Endodermal cell (in vitro differentiated cells): ENCODE results near the gene ANKRD23. TPM values are rescaled to one million over a fixed set of nuclear protein-coding genes. Genes with fewer than 3 reads are reported as not detected.

Experiments
- DNase-seq: peaks from one replicate; pipeline ENCODE4 v3.0.0-alpha.2; 2017
- H3K27ac ChIP-seq: 2 replicates; pipeline ENCODE4 v1.5.1; 2013; ENCODE audit warnings: mild to moderate bottlenecking, low read depth, low read length, moderate library complexity
- H3K27me3 ChIP-seq: 2 replicates; pipeline ENCODE4 v1.6.1; 2013; ENCODE audit warnings: mild to moderate bottlenecking, low read length, moderate library complexity; ENCODE audit not compliant: insufficient read depth, control insufficient read depth, poor library complexity, severe bottlenecking
- H3K36me3 ChIP-seq: 2 replicates; pipeline ENCODE4 v1.7.0; 2013; ENCODE audit warnings: mild to moderate bottlenecking, low read length, moderate library complexity; ENCODE audit not compliant: control insufficient read depth, insufficient read depth
- H3K4me1 ChIP-seq: one replicate; pipeline ENCODE4 v1.7.0; 2013; ENCODE audit warnings: low read length; ENCODE audit not compliant: control insufficient read depth, insufficient read depth
- H3K4me3 ChIP-seq: 2 replicates; pipeline ENCODE4 v1.5.1; 2013; ENCODE audit warnings: mild to moderate bottlenecking, low read length, moderate library complexity
- H3K9ac ChIP-seq: 2 replicates; pipeline ENCODE4 v1.6.1; 2013; ENCODE audit warnings: mild to moderate bottlenecking, low read length, moderate library complexity; ENCODE audit not compliant: poor library complexity, severe bottlenecking; ENCODE audit errors: extremely low read depth
- H3K9me3 ChIP-seq: 2 replicates; pipeline ENCODE4 v1.6.1; 2013; ENCODE audit warnings: mild to moderate bottlenecking, low read length, moderate library complexity; ENCODE audit not compliant: control insufficient read depth
- H3K27ac Mint-ChIP-seq: 2 replicates; pipeline ENCODE4 v1.8.0; 2020; ENCODE audit warnings: mixed read lengths
- H3K27me3 Mint-ChIP-seq: 2 replicates; pipeline ENCODE4 v1.8.0; 2021; ENCODE audit warnings: mild to moderate bottlenecking, mixed read lengths; ENCODE audit not compliant: insufficient read depth
- H3K36me3 Mint-ChIP-seq: 2 replicates; pipeline ENCODE4 v1.8.0; 2020; ENCODE audit warnings: low read depth, mixed read lengths
- H3K4me1 Mint-ChIP-seq: 2 replicates; pipeline ENCODE4 v1.8.0; 2020; ENCODE audit warnings: mixed read lengths
- H3K4me3 Mint-ChIP-seq: 2 replicates; pipeline ENCODE4 v1.8.0; 2020; ENCODE audit warnings: mild to moderate bottlenecking, moderate library complexity, mixed read lengths
- H3K9me3 Mint-ChIP-seq: 2 replicates; pipeline ENCODE4 v1.8.0; 2020; ENCODE audit warnings: mild to moderate bottlenecking, mixed read lengths
- CTCF ChIP-seq: fragments of 200-600 bp; sonication (generic); conservative IDR thresholded peaks from 2 replicates; pipeline ENCODE4 v1.5.0; 2021; ENCODE audit warnings: antibody characterized with exemption, mild to moderate bottlenecking
- whole genome bisulfite sequencing, 2 experiments: methylation state at CpG; one replicate each; pipeline versions ENCODE4 v1.1.5 to v1.1.7; 2013; ENCODE audit warnings: missing lambda C conversion rate in 2 of 2, mixed read lengths in 1 of 2; ENCODE audit not compliant: insufficient coverage in 1 of 2, insufficient read length in 1 of 2; 5-methylcytosine and 5-hydroxymethylcytosine counted together
- total RNA-seq, 2 donors: library from RNA; stranded (reverse); fragmentation: NEBNext Ultra II Directional in 1 of 2; extraction: Animal tissue kit (Norgen Biotek cat#: 25700) in 1 of 2; gene quantifications; 2 replicates in 1 of 2; 3 replicates in 1 of 2; pipeline ENCODE4 v1.2.1, GENCODE V29; 2021

ANKRD23 gene
- total RNA-seq, 2 donors from 2014 or later: 2.6 to 3.6 TPM

- no peaks in the 10 kb centered on the region for H3K9me3 ChIP-seq
- no peak for TF ChIP-seq CTCF
- DNase-seq: no peak
- peaks cover 12% of the 10 kb centered on the region for H3K4me1 ChIP-seq
- Mint-ChIP-seq H3K4me1 (peaks cover 41% of the 10 kb centered on the region), H3K36me3 (no peaks in the 10 kb centered on the region), H3K9me3 (no peaks in the 10 kb centered on the region), H3K27me3 (no peaks in the 10 kb centered on the region), H3K4me3 (no peak overlapping the region), H3K27ac (no peak overlapping the region)
- no peaks in the 10 kb centered on the region for H3K27me3 ChIP-seq
- no peaks in the 10 kb centered on the region for H3K36me3 ChIP-seq
- no peak overlapping the region for H3K4me3 ChIP-seq
- no peak overlapping the region for H3K27ac ChIP-seq
- no peak overlapping the region for H3K9ac ChIP-seq
- WGBS, 2 experiments: 81 to 84% methylated on average over 14 to 18 of the region's 18 CpGs
These were observed 43.7 kb upstream of the ANKRD23 start for GRCh38 chr2:96887493-96888012.

- Mint-ChIP-seq H3K36me3 (no peaks in the 10 kb centered on the region), H3K4me1 (peaks cover 38% of the 10 kb centered on the region), H3K9me3 (no peaks in the 10 kb centered on the region), H3K27me3 (no peaks in the 10 kb centered on the region), H3K4me3 (no peak overlapping the region), H3K27ac (no peak overlapping the region)
- peaks cover 8% of the 10 kb centered on the region for H3K4me1 ChIP-seq
- WGBS, 2 experiments: 93 to 98% methylated on average over 16 to 23 of the region's 23 CpGs
- DNase-seq: no peak
- H3K27ac ChIP-seq: no peak overlapping the region
- H3K9ac ChIP-seq: no peak overlapping the region
- H3K36me3 ChIP-seq: no peaks in the 10 kb centered on the region
- TF ChIP-seq CTCF: no peak
- no peaks in the 10 kb centered on the region for H3K27me3 ChIP-seq
- H3K4me3 ChIP-seq: no peak overlapping the region
- H3K9me3 ChIP-seq: no peaks in the 10 kb centered on the region
These were observed 41.9 kb upstream of the ANKRD23 start for GRCh38 chr2:96885432-96886347.

- Histone ChIP-seq H3K36me3 (no peaks in the 10 kb centered on the region), H3K4me3 (no peak overlapping the region), H3K27ac (no peak overlapping the region), H3K9ac (no peak overlapping the region), H3K9me3 (no peaks in the 10 kb centered on the region), H3K4me1 (peaks cover 8% of the 10 kb centered on the region), H3K27me3 (no peaks in the 10 kb centered on the region)
- Mint-ChIP-seq H3K4me1 (peaks cover 33% of the 10 kb centered on the region), H3K36me3 (no peaks in the 10 kb centered on the region), H3K9me3 (no peaks in the 10 kb centered on the region), H3K27me3 (no peaks in the 10 kb centered on the region), H3K27ac (no peak overlapping the region), H3K4me3 (no peak overlapping the region)
- DNase-seq: no peak
- no peak for TF ChIP-seq CTCF
- WGBS, 2 experiments: 94 to 96% methylated on average over 13 to 19 of the region's 19 CpGs
These were observed 40.7 kb upstream of the ANKRD23 start for GRCh38 chr2:96884299-96885094.
